ENCODE data around the gene FAM98B. TPM values are rescaled to one million over a fixed set of nuclear protein-coding genes. Genes with fewer than 3 reads are reported as not detected.

FAM98B gene
- polyA plus RNA-seq (2013): 42.1 TPM

GRCh38 chr15:38453971-38454695, at the start of gene FAM98B:
FAM98B (plus strand) TSS chr15:38454127; CDS start chr15:38454162, 35 bp downstream.
- DNase-seq: peak; percentile 88 to 89 (median 88)
- CTCF ChIA-PET: interaction anchor here (0.7 to 2.9 kb wide), 12 partner anchors 9 to 459 kb away, joined by 3 to 22 read pairs (median 4); partner anchors contain the start of gene RASGRP1
- peaks cover 0 to 12% (median 3%) of the 10 kb centered on the region in 4 experiments for H3K36me3 ChIP-seq (ENCODE audit: control insufficient read depth in 4 of 4, insufficient read depth in 4 of 4, low read length in 3 of 4)
- peak within 1 kb of the TSS; percentile 86 to 95 for H3K27ac ChIP-seq (ENCODE audit: insufficient read depth in 1 of 2, low read depth in 1 of 2, low read length in 2 of 2, poor library complexity in 1 of 2, severe bottlenecking in 2 of 2)
- no peaks in the 10 kb centered on the region for H3K27me3 ChIP-seq (replicated peaks in 2 of 5; ENCODE audit: control insufficient read depth in 4 of 5, insufficient read depth in 5 of 5, low read length in 4 of 5)
- WGBS (ENCODE audit: insufficient coverage): 0% methylated on average over 36 of the region's 49 CpGs
- no peaks in the 10 kb centered on the region for H3K9me3 ChIP-seq (ENCODE audit: control extremely low read depth in 1 of 5, control insufficient read depth in 4 of 5, insufficient read depth in 2 of 5, low read depth in 1 of 5, low read length in 4 of 5)
- H3K4me3 ChIP-seq (ENCODE audit: control insufficient read depth in 1 of 7, extremely low read depth in 1 of 7, insufficient read depth in 4 of 7, low read depth in 2 of 7, low read length in 6 of 7): peak within 1 kb of the TSS; percentile 57 to 97 (median 93)
- POLR2A ChIA-PET: no interaction called here
- H3K4me1 ChIP-seq (ENCODE audit: control extremely low read depth in 1 of 4, control insufficient read depth in 4 of 4, insufficient read depth in 4 of 4, low read length in 3 of 4): peaks cover 7 to 25% (median 15%) of the 10 kb centered on the region in 4 experiments

- Histone ChIP-seq H3K4me3 (ENCODE audit: control insufficient read depth in 1 of 7, extremely low read depth in 1 of 7, insufficient read depth in 4 of 7, low read depth in 2 of 7, low read length in 6 of 7) (no peak overlapping the region), H3K27me3 (replicated peaks in 2 of 5; ENCODE audit: control insufficient read depth in 4 of 5, insufficient read depth in 5 of 5, low read length in 4 of 5) (no peaks in the 10 kb centered on the region), H3K9me3 (ENCODE audit: control extremely low read depth in 1 of 5, control insufficient read depth in 4 of 5, insufficient read depth in 2 of 5, low read depth in 1 of 5, low read length in 4 of 5) (peaks cover 0 to 5% (median 0%) of the 10 kb centered on the region in 5 experiments), H3K4me1 (ENCODE audit: control extremely low read depth in 1 of 4, control insufficient read depth in 4 of 4, insufficient read depth in 4 of 4, low read length in 3 of 4) (no peaks in the 10 kb centered on the region), H3K36me3 (ENCODE audit: control insufficient read depth in 4 of 4, insufficient read depth in 4 of 4, low read length in 3 of 4) (no peaks in the 10 kb centered on the region), H3K27ac (ENCODE audit: insufficient read depth in 1 of 2, low read depth in 1 of 2, low read length in 2 of 2, poor library complexity in 1 of 2, severe bottlenecking in 2 of 2) (no peak overlapping the region)
- WGBS (ENCODE audit: insufficient coverage): 100% methylated on average over 3 of the region's 7 CpGs
- no peak for DNase-seq
- ChIA-PET CTCF (no interaction called here), POLR2A (no interaction called here)
Observed at GRCh38 chr15:38406436-38406835, 47.5 kb upstream of the FAM98B start.

GRCh38 chr15:38408576-38408975, 45.4 kb upstream of the FAM98B start:
- DNase-seq: no peak
- Histone ChIP-seq H3K27me3 (replicated peaks in 2 of 5; ENCODE audit: control insufficient read depth in 4 of 5, insufficient read depth in 5 of 5, low read length in 4 of 5) (no peaks in the 10 kb centered on the region), H3K9me3 (ENCODE audit: control extremely low read depth in 1 of 5, control insufficient read depth in 4 of 5, insufficient read depth in 2 of 5, low read depth in 1 of 5, low read length in 4 of 5) (no peaks in the 10 kb centered on the region), H3K4me3 (ENCODE audit: control insufficient read depth in 1 of 7, extremely low read depth in 1 of 7, insufficient read depth in 4 of 7, low read depth in 2 of 7, low read length in 6 of 7) (no peak overlapping the region), H3K36me3 (ENCODE audit: control insufficient read depth in 4 of 4, insufficient read depth in 4 of 4, low read length in 3 of 4) (no peaks in the 10 kb centered on the region), H3K4me1 (ENCODE audit: control extremely low read depth in 1 of 4, control insufficient read depth in 4 of 4, insufficient read depth in 4 of 4, low read length in 3 of 4) (peaks cover 0 to 11% (median 5%) of the 10 kb centered on the region in 4 experiments), H3K27ac (ENCODE audit: insufficient read depth in 1 of 2, low read depth in 1 of 2, low read length in 2 of 2, poor library complexity in 1 of 2, severe bottlenecking in 2 of 2) (no peak overlapping the region)
- ChIA-PET CTCF (no interaction called here), POLR2A (no interaction called here)
- WGBS (ENCODE audit: insufficient coverage): 100% methylated on average over 4 of the region's 4 CpGs

DNA sequence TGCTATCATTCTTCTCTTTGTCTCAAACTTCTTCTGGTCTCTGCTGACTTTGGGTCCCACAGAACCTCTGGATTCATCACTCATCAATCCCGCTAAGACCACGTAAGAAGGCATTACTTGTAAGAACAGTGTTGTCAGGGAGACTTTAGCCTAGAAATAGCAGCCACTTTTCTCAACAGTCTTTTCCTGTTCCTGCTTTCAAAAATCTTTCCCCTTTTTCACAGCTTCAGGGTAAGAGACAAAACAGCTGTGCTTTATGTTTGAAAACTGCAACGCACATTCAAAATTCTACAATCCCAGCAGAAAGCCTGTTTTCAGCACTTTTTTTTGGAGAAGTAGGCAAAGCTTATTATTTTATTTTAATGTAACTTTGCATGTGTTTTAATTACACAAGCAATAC, 42.0 kb upstream of the FAM98B start:
- H3K4me1 ChIP-seq (ENCODE audit: control extremely low read depth in 1 of 4, control insufficient read depth in 4 of 4, insufficient read depth in 4 of 4, low read length in 3 of 4): peaks cover 0 to 11% (median 5%) of the 10 kb centered on the region in 4 experiments
- DNase-seq: peak in 2 of 3 donors; percentile 16 to 21
- H3K9me3 ChIP-seq (ENCODE audit: control extremely low read depth in 1 of 5, control insufficient read depth in 4 of 5, insufficient read depth in 2 of 5, low read depth in 1 of 5, low read length in 4 of 5): no peaks in the 10 kb centered on the region
- 0% methylated on average over 2 of the region's 3 CpGs for WGBS (ENCODE audit: insufficient coverage)
- H3K27me3 ChIP-seq (replicated peaks in 2 of 5; ENCODE audit: control insufficient read depth in 4 of 5, insufficient read depth in 5 of 5, low read length in 4 of 5): no peaks in the 10 kb centered on the region
- H3K4me3 ChIP-seq (ENCODE audit: control insufficient read depth in 1 of 7, extremely low read depth in 1 of 7, insufficient read depth in 4 of 7, low read depth in 2 of 7, low read length in 6 of 7): peak overlapping the region in 1 of 7 experiments; percentile 35
- ChIA-PET POLR2A (no interaction called here), CTCF (interaction anchor here (0.7 to 0.9 kb wide), 2 partner anchors 9 to 16 kb away, joined by 3 read pairs; no protein-coding TSS in a partner anchor)
- H3K36me3 ChIP-seq (ENCODE audit: control insufficient read depth in 4 of 4, insufficient read depth in 4 of 4, low read length in 3 of 4): no peaks in the 10 kb centered on the region
- no peak overlapping the region for H3K27ac ChIP-seq (ENCODE audit: insufficient read depth in 1 of 2, low read depth in 1 of 2, low read length in 2 of 2, poor library complexity in 1 of 2, severe bottlenecking in 2 of 2)

DNA sequence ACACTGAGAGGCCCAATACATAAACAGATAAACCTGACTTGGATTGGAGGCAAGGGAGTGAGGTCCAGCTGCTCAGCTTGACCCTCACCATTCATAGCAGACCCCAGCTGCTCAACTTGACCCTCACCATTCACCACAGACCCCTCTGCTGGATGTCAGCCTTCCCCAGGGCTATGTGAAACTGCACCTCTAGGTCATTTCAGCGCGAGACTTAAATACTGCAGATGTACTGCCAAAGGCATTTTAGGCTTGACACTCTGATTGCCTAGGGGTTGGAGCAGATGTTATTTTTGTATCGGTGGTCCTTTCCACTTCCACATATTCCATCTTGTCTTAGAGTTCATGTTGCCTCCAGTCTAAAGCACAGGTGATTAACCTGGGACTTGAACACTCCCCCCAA, 41.5 kb upstream of the FAM98B start:
- Histone ChIP-seq H3K27ac (ENCODE audit: insufficient read depth in 1 of 2, low read depth in 1 of 2, low read length in 2 of 2, poor library complexity in 1 of 2, severe bottlenecking in 2 of 2) (no peak overlapping the region), H3K36me3 (ENCODE audit: control insufficient read depth in 4 of 4, insufficient read depth in 4 of 4, low read length in 3 of 4) (no peaks in the 10 kb centered on the region), H3K27me3 (replicated peaks in 2 of 5; ENCODE audit: control insufficient read depth in 4 of 5, insufficient read depth in 5 of 5, low read length in 4 of 5) (no peaks in the 10 kb centered on the region), H3K9me3 (ENCODE audit: control extremely low read depth in 1 of 5, control insufficient read depth in 4 of 5, insufficient read depth in 2 of 5, low read depth in 1 of 5, low read length in 4 of 5) (no peaks in the 10 kb centered on the region), H3K4me3 (ENCODE audit: control insufficient read depth in 1 of 7, extremely low read depth in 1 of 7, insufficient read depth in 4 of 7, low read depth in 2 of 7, low read length in 6 of 7) (no peak overlapping the region), H3K4me1 (ENCODE audit: control extremely low read depth in 1 of 4, control insufficient read depth in 4 of 4, insufficient read depth in 4 of 4, low read length in 3 of 4) (peaks cover 0 to 11% (median 5%) of the 10 kb centered on the region in 4 experiments)
- no peak for DNase-seq
- ChIA-PET POLR2A (no interaction called here), CTCF (interaction anchor here (0.7 to 1.7 kb wide), 3 partner anchors 8 to 22 kb away, joined by 3 to 5 read pairs (median 3); no protein-coding TSS in a partner anchor)
- WGBS (ENCODE audit: insufficient coverage): 93% methylated on average over 2 of the region's 3 CpGs

DNA sequence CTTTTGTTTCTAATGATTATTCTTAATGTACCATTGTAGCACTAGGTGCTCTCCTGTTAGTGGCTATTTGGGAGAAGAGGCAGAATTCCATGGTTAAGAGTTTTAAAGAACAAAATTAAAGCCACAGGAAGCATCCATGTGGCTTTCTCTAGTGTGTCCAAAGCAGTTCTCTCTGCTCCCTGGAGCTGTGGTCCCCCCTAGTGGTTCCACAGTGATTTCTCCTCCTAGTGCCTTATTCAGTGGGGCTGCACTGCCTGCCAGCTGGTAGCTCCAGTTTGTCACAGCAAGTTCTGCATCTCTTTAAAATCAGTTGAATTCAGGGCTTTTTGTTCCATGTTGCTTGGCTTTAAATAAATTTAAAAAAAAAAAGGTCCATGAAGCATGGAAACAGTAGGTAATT, 39.6 kb upstream of the FAM98B start:
- H3K27ac ChIP-seq (ENCODE audit: insufficient read depth in 1 of 2, low read depth in 1 of 2, low read length in 2 of 2, poor library complexity in 1 of 2, severe bottlenecking in 2 of 2): no peak overlapping the region
- no peak overlapping the region for H3K4me3 ChIP-seq (ENCODE audit: control insufficient read depth in 1 of 7, extremely low read depth in 1 of 7, insufficient read depth in 4 of 7, low read depth in 2 of 7, low read length in 6 of 7)
- H3K9me3 ChIP-seq (ENCODE audit: control extremely low read depth in 1 of 5, control insufficient read depth in 4 of 5, insufficient read depth in 2 of 5, low read depth in 1 of 5, low read length in 4 of 5): no peaks in the 10 kb centered on the region
- CTCF ChIA-PET: interaction anchor here (1.0 to 1.7 kb wide), 3 partner anchors 11 to 79 kb away, joined by 3 to 5 read pairs (median 4); no protein-coding TSS in a partner anchor
- POLR2A ChIA-PET: interaction anchor here (0.6 kb wide), 1 partner anchor 363 kb away, joined by 3 read pairs; no protein-coding TSS in a partner anchor
- H3K4me1 ChIP-seq (ENCODE audit: control extremely low read depth in 1 of 4, control insufficient read depth in 4 of 4, insufficient read depth in 4 of 4, low read length in 3 of 4): peaks cover 0 to 11% (median 5%) of the 10 kb centered on the region in 4 experiments
- DNase-seq: peak; percentile 27 to 61 (median 57)
- H3K36me3 ChIP-seq (ENCODE audit: control insufficient read depth in 4 of 4, insufficient read depth in 4 of 4, low read length in 3 of 4): no peaks in the 10 kb centered on the region
- no peaks in the 10 kb centered on the region for H3K27me3 ChIP-seq (replicated peaks in 2 of 5; ENCODE audit: control insufficient read depth in 4 of 5, insufficient read depth in 5 of 5, low read length in 4 of 5)

DNA sequence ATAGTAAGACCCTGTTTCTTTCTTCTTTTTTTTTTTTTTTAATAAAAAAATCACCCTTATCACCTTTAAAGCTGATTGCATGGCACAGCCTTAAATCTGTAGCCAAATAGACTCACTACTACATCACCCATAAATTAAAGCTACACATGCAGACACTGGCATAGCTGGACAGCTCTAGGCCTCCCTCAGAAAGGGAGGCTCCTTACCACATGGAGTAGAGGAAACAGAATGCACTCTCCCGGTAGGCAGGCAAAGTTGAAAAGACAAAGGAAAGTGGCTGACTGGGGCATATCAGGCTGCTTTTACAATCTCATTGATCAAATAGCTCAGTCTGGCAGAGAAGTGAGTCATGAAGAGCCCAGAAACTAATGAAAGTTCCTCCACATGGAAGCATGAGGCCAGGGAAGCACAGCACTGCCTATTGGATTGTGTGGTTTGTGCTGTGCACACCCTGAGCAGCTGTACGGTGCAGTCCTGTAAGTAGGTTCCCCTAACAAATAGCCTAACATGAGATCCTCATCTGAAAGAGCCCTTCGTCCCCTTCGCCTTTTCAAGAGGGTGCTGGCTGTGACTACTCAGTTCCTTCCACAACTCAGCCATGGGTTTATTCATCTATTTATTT, 32.7 kb upstream of the FAM98B start:
- no peak for DNase-seq
- POLR2A ChIA-PET: no interaction called here
- H3K4me3 ChIP-seq (ENCODE audit: control insufficient read depth in 1 of 7, extremely low read depth in 1 of 7, insufficient read depth in 4 of 7, low read depth in 2 of 7, low read length in 6 of 7): no peak overlapping the region
- no peaks in the 10 kb centered on the region for H3K27me3 ChIP-seq (replicated peaks in 2 of 5; ENCODE audit: control insufficient read depth in 4 of 5, insufficient read depth in 5 of 5, low read length in 4 of 5)
- no peak overlapping the region for H3K27ac ChIP-seq (ENCODE audit: insufficient read depth in 1 of 2, low read depth in 1 of 2, low read length in 2 of 2, poor library complexity in 1 of 2, severe bottlenecking in 2 of 2)
- CTCF ChIA-PET: interaction anchor here (0.6 to 0.8 kb wide), 2 partner anchors 9 to 1567 kb away, joined by 3 to 4 read pairs; no protein-coding TSS in a partner anchor
- no peaks in the 10 kb centered on the region for H3K4me1 ChIP-seq (ENCODE audit: control extremely low read depth in 1 of 4, control insufficient read depth in 4 of 4, insufficient read depth in 4 of 4, low read length in 3 of 4)
- 83% methylated on average over 1 of the region's 4 CpGs for WGBS (ENCODE audit: insufficient coverage)
- no peaks in the 10 kb centered on the region for H3K36me3 ChIP-seq (ENCODE audit: control insufficient read depth in 4 of 4, insufficient read depth in 4 of 4, low read length in 3 of 4)
- peaks cover 0 to 3% (median 0%) of the 10 kb centered on the region in 5 experiments for H3K9me3 ChIP-seq (ENCODE audit: control extremely low read depth in 1 of 5, control insufficient read depth in 4 of 5, insufficient read depth in 2 of 5, low read depth in 1 of 5, low read length in 4 of 5)

Measured in common myeloid progenitor, CD34-positive (primary cell).